NCI-H526 treated with DMSO at 0.1 percent for 48 hours (cell line): ENCODE measurements around the gene CHGA.

Experiments
- DNase-seq: peaks from one replicate; lab custom pipeline; 2025; lab: John Stamatoyannopoulos, UW

Gene CHGA

DNA sequence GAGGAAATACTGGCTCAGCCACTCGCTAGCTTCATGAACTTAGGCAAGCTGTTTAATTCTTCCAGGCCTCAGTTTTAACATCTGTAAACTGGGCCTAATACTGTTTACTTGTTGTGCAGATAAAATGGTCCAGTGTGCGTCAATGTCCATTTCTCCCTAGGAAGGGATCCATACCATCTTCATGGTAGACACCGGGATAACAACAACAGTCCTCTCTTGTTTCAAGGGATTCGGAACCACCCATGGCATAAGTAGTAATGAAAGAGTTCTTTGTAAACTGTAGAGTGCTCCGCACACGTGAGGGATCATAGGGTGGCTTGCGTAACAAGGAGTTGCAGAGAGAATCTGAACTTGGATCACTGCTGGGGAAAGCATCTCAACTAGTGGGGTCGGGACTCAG lies 17.3 kb upstream of the CHGA start:
- DNase-seq: no peak

DNA sequence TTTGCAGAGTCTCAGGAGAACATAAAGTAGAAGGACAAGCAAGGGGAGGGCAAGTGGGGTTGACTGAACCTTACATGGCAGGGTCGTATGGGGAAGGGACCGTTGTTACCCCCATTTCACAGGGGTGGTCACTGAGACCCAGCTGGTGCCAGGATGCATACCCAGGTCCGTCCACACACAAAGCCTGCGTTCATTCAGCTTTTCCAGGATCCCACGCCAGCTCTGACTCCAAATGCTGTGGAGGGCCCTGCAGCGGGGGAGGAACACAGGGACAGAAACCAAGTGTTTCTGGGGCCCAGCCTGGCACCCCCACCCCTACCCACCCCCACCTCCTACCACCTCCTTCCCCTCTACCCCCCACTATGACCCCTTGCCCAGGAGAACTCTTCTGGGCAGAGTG lies 16.5 kb upstream of the CHGA start:
- DNase-seq: no peak

DNA sequence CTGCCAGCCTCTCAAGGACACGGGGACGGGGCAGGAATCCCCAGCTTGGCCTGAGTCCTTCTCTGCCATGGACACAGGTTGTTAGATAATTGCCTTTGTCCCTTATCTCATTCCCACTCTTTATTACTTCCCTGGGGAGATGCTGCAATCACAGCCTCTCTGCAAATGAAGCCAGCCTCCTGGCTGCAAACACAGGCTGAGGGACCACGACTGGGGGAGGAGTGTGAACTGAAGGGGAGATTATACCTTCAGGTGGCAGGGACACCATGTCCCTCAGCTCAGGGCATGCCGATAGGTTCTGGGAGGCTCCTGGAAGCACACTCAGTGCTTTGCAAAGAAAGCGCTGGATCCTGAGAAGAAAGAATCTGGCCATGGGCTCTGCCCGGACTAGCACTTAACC lies 16.1 kb upstream of the CHGA start:
- no peak for DNase-seq

DNA sequence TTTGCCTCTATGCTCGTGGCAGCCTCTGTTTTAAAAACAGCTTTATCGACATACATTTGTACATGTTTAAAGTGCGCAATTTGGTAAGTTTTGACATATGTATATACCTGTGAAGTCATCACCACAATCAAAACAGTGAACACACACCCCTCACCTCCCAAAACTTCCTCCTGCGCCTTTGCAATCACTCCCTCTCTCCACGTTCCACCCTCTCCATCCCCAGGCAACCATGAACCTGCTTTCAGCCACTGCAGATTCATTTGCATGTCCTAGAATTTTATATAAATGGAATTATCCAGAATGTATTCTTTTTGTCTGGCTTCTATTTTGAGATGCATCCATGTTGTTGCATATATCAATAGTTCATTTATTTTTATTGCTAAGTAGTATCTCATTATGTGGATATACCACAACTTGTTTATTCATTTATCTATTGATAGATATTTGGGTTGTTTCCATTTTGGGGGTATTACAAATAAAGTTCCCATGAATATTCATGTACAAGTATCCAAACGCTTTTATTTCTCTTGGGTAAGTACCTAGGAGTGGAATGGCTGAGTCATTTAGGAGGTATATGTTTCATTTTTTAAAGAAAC lies 15.5 kb upstream of the CHGA start:
- DNase-seq: no peak

DNA sequence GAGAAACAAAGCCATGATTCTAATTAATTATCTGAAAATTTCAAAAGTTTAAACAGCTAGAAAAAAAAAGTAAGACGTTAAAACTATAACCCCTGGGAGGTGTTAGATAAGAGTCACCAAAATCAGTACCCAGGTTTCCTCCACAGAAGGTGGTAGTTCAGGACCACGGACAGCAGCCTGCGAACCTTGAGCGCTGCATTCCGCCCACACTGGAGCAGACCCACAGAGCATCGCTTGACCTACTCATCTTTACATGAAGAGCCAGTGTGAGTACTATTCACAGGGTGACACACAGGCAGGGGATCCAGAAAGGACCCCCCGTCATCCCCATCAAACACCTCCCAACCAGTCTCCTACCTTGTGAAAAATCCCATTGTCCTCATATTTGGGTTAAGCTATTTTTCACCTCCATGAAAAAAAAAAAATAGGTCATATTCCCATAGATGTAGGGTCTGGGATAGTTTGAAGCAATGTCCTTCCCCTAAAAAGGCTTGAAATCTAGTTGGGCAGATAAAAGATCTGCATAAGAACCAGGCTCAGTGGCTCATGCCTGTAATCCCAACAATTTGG lies 8.8 kb upstream of the CHGA start:
- no peak for DNase-seq

DNA sequence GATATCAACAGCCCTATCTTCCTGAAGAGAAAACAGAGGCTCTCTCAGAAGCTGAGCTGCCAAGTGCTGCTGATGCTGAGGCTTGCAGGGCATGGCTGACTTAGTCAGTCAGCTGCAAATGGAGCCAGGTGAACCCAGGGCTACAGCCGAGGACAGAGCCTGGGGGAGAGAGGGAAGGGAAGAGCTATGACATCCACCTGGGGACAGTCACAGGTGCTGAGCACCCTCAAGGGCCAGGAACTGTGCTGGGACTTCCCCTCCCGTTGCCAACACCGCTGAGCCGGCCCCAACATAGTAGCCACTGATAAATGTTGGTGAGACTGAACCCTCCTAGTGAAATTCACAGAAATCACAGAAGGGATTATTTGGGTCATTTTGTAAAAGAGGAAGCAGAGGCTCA lies 6.7 kb upstream of the CHGA start:
- no peak for DNase-seq

DNA sequence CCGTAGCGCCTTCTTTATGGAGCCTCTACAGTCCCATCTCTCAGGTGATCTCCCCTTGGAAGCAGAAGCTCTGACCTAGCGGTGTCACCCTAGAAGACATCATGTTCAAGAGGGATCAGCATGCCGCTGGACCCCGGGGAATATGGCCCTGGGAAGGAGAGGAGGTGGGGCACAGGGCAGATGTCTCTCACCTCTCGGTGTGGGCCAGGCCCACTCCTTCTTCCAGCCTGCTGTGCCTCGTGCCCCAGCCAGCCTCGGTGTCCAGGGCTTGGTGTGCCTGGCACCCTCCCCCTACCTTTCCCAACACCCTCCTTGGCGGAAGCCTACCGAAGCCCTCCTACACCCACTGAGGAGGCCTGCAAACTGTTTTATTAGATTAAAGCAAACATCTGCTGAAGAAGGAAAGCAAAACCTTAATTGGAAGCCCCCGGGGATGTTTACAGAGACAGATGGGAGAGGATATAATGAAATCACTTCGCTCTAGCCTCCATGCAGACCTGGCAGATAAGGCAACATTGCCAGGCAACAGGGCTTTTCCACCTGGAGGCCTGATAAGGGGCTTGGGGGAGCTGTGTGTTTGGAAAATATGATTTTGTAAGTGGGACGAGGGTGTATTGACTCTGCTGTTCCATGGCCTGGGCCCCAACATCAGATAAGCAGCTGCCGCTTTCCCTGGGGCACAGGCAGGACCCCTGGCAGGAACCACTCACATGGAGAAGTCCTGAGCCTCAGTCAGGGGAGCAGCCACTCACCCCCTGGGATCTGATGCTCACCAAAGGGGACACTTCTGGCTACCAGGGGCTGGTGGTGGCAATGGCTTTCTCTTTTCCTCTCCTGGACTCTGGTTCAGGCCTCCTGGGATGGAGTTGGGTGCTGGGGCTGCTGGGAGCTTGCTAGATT lies 5.7 kb upstream of the CHGA start:
- no peak for DNase-seq

- no peak for DNase-seq
Measured at GRCh38 chr14:92917956-92918355, 5.0 kb upstream of the CHGA start.

GRCh38 chr14:92920001-92920400 lies 2.9 kb upstream of the CHGA start:
- DNase-seq: no peak

- no peak for DNase-seq
Measured at GRCh38 chr14:92922155-92922735, 705 bp upstream of the CHGA start.

DNA sequence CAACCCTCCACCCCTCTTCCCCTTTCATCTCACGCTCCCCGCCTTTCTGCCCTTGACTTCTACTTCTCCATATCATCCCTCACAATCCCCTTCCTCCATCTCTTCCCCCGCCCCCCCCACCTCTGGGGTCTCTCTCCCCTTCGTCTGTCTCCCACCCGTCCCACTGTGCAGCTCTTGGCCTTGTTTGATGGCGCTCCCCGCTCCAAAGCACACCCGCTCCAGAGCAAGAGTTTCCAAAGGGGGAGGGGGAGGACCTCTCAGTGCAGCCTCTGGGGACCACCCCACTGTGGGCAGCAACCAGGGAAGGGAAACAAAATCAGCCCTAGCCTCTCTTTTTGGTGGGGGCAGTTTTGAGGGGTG lies 774 bp downstream of the CHGA start:
- no peak for DNase-seq

GRCh38 chr14:92924247-92924646 lies 1.3 kb downstream of the CHGA start:
- DNase-seq: no peak

GRCh38 chr14:92925446-92925845 lies 2.5 kb downstream of the CHGA start:
- DNase-seq: no peak

DNA sequence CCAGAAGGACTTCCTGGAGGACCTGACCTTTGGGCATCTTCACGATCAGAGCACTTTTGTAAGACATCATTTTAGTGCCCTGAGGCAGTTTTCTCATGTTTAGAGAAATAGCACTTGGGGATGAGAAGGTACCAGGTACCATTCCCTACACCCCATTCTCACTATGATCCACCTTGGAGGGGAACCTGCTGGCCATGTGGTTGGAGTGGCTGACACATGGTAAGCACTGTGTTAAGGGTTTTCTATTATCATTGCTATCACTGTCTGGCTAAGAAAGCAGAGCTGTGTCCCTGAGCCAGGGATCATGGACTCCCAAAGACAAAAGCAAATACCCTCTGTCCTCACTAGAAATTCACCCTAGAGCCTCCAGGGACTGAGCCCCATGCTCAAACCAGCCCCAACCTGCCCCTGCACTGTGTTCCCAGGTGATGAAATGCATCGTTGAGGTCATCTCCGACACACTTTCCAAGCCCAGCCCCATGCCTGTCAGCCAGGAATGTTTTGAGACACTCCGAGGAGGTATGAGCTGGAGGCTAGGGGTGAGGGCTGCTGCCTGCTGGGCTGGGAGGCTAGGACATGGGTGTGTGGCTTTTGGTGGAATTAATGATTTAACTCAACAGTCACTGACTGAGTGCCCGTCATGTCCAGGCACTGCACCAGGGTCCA lies 3.4 kb downstream of the CHGA start:
- no peak for DNase-seq

DNA sequence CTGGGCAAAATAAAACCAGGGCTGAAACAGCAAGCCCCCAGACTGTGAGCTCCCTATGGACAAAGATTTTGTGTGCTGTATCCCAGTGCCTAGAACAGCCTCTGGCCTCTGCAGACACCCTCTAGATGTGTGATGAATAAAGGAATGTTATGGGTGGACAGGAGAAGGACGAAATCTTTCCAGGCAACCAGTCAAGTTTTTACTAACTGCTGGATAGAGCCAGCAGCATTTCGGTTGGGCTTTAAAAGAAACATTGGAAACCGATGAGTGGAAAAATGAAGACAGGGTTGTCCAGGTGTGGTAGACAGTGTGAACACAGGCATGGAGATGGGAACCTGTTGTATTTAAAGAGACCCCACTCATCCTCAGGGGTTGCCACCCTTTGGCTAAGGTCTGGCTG lies 4.0 kb downstream of the CHGA start:
- DNase-seq: no peak

DNA sequence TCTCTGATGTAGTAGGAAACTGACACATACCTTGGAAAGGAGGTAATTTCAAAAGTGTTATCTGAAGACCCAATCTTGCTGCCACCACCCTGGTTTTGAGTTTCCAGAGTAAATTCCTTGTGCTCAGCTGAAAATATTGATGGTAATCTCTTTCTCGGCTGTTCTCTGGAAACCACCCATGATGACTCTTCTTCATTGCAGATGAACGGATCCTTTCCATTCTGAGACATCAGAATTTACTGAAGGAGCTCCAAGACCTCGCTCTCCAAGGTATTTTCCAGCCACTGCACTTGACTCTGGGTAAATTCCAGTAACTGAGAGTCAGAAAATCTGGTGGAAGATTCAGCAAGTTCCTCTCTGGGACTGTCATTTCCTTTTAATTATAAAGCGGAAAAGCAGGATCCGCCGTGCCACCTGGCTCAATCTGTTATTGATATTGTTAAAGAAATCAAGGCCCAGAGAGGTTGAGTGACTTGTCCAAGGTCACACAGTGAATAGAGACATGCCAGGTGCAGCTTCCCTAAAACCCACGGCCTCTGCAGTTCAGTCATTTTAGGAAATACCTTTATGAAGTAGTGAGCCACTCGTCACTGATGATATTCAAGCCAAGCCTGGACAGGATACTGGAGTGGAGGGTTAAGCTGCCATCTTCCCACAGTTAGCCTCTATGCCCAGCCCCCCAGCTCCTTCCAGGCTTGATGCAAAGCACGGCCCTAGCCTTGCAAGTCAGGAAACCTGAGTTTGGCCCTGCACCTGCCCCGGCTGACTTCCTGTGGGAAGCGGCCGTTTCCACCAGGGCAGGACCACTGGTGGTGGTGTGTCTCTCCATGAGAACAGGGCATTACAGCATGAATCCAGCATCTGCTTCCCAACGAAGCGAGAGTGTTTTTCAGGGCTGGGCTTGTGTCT lies 4.7 kb downstream of the CHGA start:
- DNase-seq: no peak

- no peak for DNase-seq
Measured at GRCh38 chr14:92928258-92928629, 5.3 kb downstream of the CHGA start.

DNA sequence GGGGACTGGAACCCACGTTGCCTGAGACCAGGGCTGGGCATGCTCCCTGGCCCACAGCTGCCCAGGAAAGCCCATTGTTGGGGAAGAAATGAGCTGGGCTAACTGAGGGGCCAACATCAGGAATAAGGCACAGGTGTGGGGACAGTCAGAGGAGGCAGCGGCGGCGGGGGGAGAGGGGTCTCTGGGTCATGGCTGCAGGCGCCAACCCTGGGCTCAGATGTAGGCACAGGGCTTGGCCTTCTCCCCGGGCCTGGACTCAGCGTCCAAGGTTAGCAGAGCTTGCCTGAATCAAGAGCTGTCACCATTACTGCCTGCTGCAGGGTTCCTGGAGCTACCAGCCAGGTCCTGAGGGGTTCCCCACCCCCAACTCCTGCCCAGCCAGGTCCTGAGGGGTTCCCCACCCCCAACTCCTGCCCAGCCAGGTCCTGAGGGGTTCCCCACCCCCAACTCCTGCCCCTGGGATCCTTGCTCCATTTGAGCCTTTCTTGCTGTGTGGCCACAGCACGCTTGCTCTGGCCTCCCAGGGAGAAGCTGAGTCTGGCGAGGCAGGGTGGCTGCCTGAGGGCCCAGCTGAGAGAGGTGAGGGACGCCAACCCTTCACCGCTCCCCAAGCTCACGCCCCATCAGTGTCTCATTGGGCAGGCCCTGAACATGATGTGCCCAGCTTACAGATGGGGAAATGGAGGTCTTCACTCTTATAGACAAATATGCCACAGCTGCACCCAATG lies 6.2 kb downstream of the CHGA start:
- DNase-seq: no peak

GRCh38 chr14:92929689-92930608 lies 7.0 kb downstream of the CHGA start:
- DNase-seq: no peak
